ENCODE results near the gene MLLT6. TPM values are rescaled to one million over a fixed set of nuclear protein-coding genes. Genes with fewer than 3 reads are reported as not detected.

Gene MLLT6
- total RNA-seq (2014; rRNA removed; shearing (Covaris generic)) = 31.7 and 38.5 TPM in 2 replicates
- polyA plus RNA-seq (2015; cell fraction: cytosol; rRNA removed) = 21.9 and 23.3 TPM in 2 replicates
- 78.2 and 86.9 TPM in 2 replicates for polyA plus RNA-seq (2015; cell fraction: nucleus; rRNA removed)

DNA sequence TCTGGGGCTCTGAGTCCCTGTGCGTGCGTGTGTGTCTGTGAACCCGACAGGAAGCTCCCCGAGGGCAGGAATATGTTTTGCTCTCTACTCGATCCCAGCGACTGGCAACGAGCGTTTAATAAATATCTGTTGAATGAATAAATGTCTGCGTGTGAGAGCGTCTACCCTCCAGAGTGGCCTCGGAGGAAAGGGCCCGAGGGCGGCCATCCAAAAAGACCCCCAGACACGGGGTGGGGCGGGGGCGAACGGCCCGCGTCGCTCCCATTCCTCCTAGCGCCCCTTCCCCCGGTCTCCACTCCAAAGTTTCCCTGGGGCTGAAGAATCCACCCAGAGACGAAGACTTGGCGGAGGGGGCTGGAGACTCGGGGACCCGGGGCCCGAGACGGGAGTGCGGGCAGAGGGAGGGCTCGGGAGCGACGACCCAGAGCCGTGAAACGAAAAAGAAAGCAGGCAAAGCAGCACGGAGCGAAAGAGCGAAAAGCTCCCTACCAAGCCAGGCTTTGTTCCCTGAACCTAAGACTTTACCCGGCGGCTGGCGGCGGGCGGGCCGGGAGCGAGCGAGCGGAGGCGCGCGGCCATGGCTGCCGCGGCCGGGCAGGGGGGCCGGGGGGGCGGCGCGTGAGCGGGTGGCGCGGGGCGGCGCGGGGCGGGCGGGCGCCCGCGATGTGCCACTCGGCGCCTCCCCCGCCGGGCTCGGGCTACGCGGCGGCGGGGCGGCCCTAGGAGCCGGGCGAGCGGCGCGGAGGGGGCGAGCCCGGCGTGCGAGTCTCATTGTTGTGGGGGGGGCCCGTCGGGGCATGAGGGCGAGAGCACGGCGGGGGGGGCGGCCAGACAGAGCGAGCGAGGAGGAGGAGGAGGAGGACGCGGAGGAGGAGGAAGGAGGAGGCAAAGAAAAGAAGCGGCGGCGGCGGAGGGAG, at the start of gene MLLT6:
Gene MLLT6, plus strand, starts transcription at position 668 of the 917 bp plus-strand sequence. CDS start 360 bp downstream, outside the sequence.
- peak; percentile 59 for DNase-seq (ENCODE audit: low read depth)

- no peak for DNase-seq (ENCODE audit: low read depth)
Observed at GRCh38 chr17:38656959-38657823, 47.9 kb upstream of the MLLT6 start.

DNA sequence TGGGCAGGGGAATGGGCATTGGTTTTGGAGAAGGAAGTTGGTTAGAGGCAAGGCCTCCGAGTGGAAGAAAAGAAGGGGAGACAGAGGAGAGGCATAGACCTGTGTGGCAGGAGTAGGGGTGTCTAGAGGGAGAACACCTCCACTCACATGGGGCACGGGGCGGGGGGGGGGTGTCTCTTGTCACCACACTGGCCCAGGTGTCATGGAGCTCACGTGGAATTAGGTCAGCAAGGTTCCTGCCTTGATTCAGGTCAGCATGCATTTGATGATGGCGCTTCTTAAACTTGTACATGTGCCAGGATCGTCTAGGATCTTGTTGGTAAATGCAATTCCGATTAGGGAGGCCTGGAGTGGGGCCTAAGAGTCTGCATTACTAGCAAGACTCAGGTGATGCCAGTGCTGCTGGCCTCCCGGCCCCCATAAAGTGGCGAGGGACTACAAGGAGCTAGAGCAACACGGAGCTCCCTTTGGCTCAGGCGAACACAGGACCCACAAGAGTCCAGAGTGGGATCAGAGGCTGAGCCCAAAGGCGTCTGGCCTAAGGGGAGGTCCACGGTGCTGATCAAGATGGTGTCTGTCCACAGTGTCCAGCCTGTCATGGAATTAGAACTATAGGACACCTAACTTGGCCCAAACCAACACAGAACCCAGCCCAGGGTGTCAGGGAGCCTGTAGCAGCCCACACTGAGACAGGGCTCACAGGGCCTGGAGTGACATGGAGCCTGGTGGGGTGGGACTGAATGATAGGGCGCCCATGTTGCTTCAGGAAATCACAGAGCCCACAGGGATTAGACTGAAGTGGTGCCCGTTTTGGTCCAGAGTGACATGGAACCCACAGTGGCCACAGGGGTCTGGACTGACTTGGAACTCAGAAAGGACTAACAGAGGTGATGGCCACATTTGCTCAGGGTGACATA, 47.0 kb upstream of the MLLT6 start:
- DNase-seq (ENCODE audit: low read depth) = no peak

GRCh38 chr17:38658741-38659345, 46.2 kb upstream of the MLLT6 start:
- DNase-seq (ENCODE audit: low read depth) = no peak

GRCh38 chr17:38659415-38659814, 45.7 kb upstream of the MLLT6 start:
- no peak for DNase-seq (ENCODE audit: low read depth)

- DNase-seq (ENCODE audit: low read depth) = peak; percentile 13
Observed at GRCh38 chr17:38660097-38661025, 44.7 kb upstream of the MLLT6 start.

- DNase-seq (ENCODE audit: low read depth) = peak; percentile 43
Observed at GRCh38 chr17:38663125-38663751, 41.8 kb upstream of the MLLT6 start.

DNA sequence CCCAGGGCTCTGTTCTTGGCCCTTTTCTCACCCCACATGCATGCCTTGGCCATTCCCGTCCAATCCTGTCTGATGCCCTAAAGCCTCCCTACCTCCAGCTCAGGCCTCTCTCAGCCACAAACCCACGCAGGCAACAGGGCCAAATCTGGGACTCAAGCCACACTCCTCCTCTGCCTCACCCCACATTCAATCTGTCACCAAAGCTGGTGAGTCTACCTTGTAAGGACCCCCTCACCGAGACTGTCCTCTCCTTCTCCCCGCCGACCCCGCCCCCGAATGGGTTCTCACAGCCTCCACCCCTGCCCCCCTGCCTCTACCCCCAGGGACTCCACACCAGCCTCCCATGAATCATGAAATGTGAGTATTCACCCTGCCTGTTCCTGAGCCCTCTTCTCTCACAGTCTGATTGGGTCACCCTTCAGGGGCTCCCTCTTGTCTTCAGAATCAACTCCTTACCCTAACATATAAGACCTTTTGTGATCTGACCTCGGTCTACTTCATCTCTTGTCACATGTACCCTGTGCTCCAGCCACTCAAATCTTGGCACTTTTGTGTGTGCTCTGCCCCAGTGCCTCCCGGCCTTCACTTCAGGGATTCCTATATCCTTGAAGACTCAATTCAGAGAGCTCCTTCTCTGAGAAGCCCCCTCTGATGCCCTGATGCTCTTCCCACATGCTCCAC, 41.0 kb upstream of the MLLT6 start:
- DNase-seq (ENCODE audit: low read depth) = no peak

GRCh38 chr17:38667099-38667786, 37.8 kb upstream of the MLLT6 start:
- peak; percentile 56 for DNase-seq (ENCODE audit: low read depth)

DNA sequence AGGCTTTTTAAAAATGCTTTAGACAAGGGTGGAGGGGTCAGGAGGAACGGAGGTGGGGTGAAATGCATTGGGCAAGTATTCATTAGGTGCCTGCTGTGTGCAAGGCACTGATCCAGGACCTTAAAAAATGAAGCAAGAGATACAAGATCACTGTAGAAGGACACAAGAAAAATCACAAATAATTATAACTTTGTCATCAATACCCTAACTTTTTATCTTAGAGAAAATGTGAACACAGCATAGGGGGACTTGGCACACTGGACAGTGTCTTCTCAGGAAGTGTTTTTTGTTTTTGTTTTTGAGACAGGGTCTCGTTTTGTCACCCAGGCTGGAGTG, 37.3 kb upstream of the MLLT6 start:
- no peak for DNase-seq (ENCODE audit: low read depth)

DNA sequence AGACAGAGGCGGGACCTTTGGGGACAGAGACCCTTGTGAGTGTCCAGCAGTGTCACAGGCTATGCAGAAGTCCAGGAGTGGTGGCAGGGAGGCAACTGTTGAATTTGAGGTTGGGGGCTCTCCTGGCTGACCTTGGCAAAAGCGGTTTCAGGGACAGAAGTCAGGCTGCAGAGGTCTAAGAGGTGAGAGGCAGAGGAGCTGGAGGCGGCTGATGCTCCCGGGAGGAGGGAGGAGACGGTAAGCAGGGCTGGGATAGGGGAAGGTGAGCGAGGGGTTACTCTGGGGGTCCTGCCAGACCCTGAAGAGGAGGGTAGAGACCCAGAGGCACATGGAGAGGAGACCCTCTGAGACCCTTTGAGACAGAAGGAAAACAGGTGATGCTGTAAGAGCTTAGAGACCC, 35.6 kb upstream of the MLLT6 start:
- DNase-seq (ENCODE audit: low read depth) = no peak

DNA sequence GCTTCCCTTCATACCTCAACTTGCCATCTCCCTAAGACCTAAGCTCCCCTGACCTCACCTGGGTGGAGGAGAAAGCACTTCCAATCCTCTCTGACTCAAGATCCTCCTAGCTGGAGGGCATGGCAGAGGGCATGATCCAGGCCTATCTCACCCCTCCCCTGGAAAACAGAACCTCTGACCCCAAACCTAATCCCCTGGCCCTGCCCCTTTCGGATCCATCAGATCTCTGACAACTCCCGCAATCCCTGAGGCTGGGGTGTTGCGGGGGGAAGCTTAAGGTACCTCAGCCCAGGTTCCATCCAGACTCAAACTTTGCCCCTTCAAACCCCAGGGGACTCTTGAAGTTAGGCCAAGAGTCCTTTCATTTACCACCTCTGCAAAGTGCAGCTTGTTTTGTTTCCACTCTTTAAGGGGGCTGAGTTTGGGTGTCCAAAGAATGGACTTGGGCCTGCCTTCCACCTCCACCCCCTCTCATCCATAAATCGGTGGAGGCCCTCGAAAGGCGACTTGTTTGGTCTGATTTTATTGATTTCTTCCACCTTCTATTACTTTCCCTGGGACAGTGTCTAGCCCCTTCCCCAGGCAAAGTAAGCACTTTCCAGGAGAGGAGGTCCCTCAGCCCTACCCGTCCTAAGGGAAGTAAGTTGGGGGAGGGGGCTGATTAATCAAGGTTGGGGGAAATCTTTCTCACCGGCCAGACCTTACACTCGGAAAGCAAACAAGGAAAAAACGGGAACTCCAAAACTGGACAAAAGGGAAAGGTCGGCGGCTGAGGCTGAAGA, 32.9 kb upstream of the MLLT6 start:
- no peak for DNase-seq (ENCODE audit: low read depth)

- no peak for DNase-seq (ENCODE audit: low read depth)
Observed at GRCh38 chr17:38672788-38673706, 32.0 kb upstream of the MLLT6 start.

DNA sequence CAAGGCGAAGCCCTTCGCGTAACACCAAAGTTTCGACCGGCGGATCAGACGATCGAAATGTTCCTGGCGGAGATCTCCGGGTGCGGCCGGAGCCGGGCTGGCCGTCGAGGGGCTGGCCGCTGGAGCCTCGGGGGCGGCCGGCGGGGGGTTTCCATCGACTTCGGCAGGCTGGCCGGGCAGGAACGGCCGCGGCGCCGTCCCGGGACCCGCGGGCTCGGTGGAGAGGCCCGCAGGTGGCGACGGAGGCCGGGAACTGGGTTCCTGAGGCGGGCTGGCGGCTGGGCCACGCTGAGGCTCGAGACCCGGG, 31.4 kb upstream of the MLLT6 start:
- DNase-seq (ENCODE audit: low read depth) = no peak

- DNase-seq (ENCODE audit: low read depth) = no peak
Observed at GRCh38 chr17:38674014-38674748, 30.9 kb upstream of the MLLT6 start.
